D721Med (cell line): ENCODE measurements around the gene BOLA2.
"Not testable (repeated sequence)": the region's sequence is repeated elsewhere in the genome, so short reads cannot be mapped to it uniquely, and the experiment has no call there.

ENCODE experiments used
- DNase-seq: peaks from one replicate; pipeline ENCODE4 v3.0.0; 2011; ENCODE audit warnings: low spot score; ENCODE audit not compliant: insufficient read length
- FAIRE-seq: peaks from 2 replicates; lab custom pipeline; 2011; peaks lifted over from hg19 to GRCh38; lab: Jason Lieb, UNC

The BOLA2 gene

GRCh38 chr16:29454269-29454668 lies at the start of gene BOLA2, which contains the start of gene SLX1B:
Gene BOLA2, minus strand, starts transcription at chr16:29454351. Its CDS starts 98 bp downstream, at chr16:29454253.
Gene SLX1B, plus strand, starts transcription at chr16:29454533.
- not testable (repeated sequence) for DNase-seq, FAIRE-seq

GRCh38 chr16:29482276-29482675 lies 28.1 kb upstream of the BOLA2 start:
- not testable (repeated sequence) for FAIRE-seq, DNase-seq

- DNase-seq, FAIRE-seq: not testable (repeated sequence)
These were observed 17.9 kb upstream of the BOLA2 start for GRCh38 chr16:29472065-29472464.

- FAIRE-seq, DNase-seq: not testable (repeated sequence)
These were observed 15.5 kb upstream of the BOLA2 start for GRCh38 chr16:29469660-29470059.

GRCh38 chr16:29467654-29468366 lies 13.7 kb upstream of the BOLA2 start:
- not testable (repeated sequence) for DNase-seq, FAIRE-seq

GRCh38 chr16:29466904-29467303 lies 12.8 kb upstream of the BOLA2 start:
- DNase-seq, FAIRE-seq: not testable (repeated sequence)

GRCh38 chr16:29465985-29466824 lies 12.1 kb upstream of the BOLA2 start:
- not testable (repeated sequence) for DNase-seq, FAIRE-seq

GRCh38 chr16:29460647-29461030 lies 6.5 kb upstream of the BOLA2 start:
- DNase-seq, FAIRE-seq: not testable (repeated sequence)

GRCh38 chr16:29459706-29460646 lies 5.8 kb upstream of the BOLA2 start, which contains the start of gene SULT1A4:
Gene SULT1A4, plus strand, starts transcription at chr16:29459913. Its CDS starts 1,473 bp downstream, at chr16:29461386.
- not testable (repeated sequence) for DNase-seq, FAIRE-seq

GRCh38 chr16:29457660-29458059 lies 3.5 kb upstream of the BOLA2 start:
- DNase-seq, FAIRE-seq: not testable (repeated sequence)

GRCh38 chr16:29454828-29455227 lies 677 bp upstream of the BOLA2 start:
- DNase-seq, FAIRE-seq: not testable (repeated sequence)

GRCh38 chr16:29453754-29454153 lies 397 bp downstream of the BOLA2 start:
- FAIRE-seq, DNase-seq: not testable (repeated sequence)

GRCh38 chr16:29425390-29425789 lies 28.8 kb downstream of the BOLA2 start:
- not testable (repeated sequence) for FAIRE-seq, DNase-seq

GRCh38 chr16:29423587-29423986 lies 30.6 kb downstream of the BOLA2 start:
- not testable (repeated sequence) for FAIRE-seq, DNase-seq

- DNase-seq, FAIRE-seq: not testable (repeated sequence)
These were observed 48.9 kb downstream of the BOLA2 start for GRCh38 chr16:29405249-29405648.
